Tibial nerve (tissue), 4 donors: ENCODE measurements around the gene EIF4E.

Experiments used
- CTCF ChIP-seq, 5 experiments: fragments of 200-600 bp in 3 of 5; fragments of 450-650 bp in 2 of 5; sonication (generic) in 3 of 5; IDR thresholded peaks; one replicate each; pipeline ENCODE4 v1.5.1; 2016 to 2019; ENCODE audit warnings: antibody characterized with exemption in 5 of 5, mild to moderate bottlenecking in 3 of 5, moderate library complexity in 2 of 5
- EP300 ChIP-seq, 2 donors: sonication (generic); formaldehyde crosslinking; IDR thresholded peaks; one replicate each; pipeline ENCODE4 v1.6.1; 2017; ENCODE audit warnings: antibody characterized with exemption in 2 of 2, mild to moderate bottlenecking in 1 of 2
- POLR2A ChIP-seq, 2 donors: fragments of 450-650 bp; IDR thresholded peaks; one replicate each; pipeline ENCODE4 v1.6.1; 2017; ENCODE audit warnings: antibody characterized with exemption in 2 of 2, mild to moderate bottlenecking in 2 of 2, moderate library complexity in 2 of 2

- TF ChIP-seq CTCF (IDR thresholded peaks at IDR 0.05) (no peak), POLR2A (IDR thresholded peaks at IDR 0.05) (no peak), EP300 (IDR thresholded peaks at IDR 0.05) (no peak)
These were observed 6.7 kb upstream of the EIF4E start for GRCh38 chr4:98935633-98936032.
